Bronchial epithelial cell (primary cell): Measurements from ENCODE around the gene MED12. TPM values are rescaled to one million over a fixed set of nuclear protein-coding genes. Genes with fewer than 3 reads are reported as not detected.

Experiments used
- DNase-seq: peaks from one replicate; pipeline ENCODE4 v3.0.0-alpha.2; 2010; ENCODE audit warnings: low read depth
- FAIRE-seq: peaks from 2 replicates; lab custom pipeline; 2011; peaks lifted over from hg19 to GRCh38; lab: Jason Lieb, UNC
- H3K27me3 ChIP-seq: 2 replicates; pipeline ENCODE4 v1.5.1; 2011; ENCODE audit warnings: low read length; ENCODE audit not compliant: control insufficient read depth, insufficient read depth
- H3K36me3 ChIP-seq: 2 replicates; pipeline ENCODE4 v1.5.1; 2011; ENCODE audit warnings: low read length; ENCODE audit not compliant: control insufficient read depth, insufficient read depth
- H3K4me3 ChIP-seq: 2 replicates; pipeline ENCODE4 v1.5.1; 2011; ENCODE audit warnings: mild to moderate bottlenecking, low read depth, low read length, control low read depth
- total RNA-seq: library from RNA; depleted of rRNA; stranded (reverse); fragments of >200 nt; gene quantifications from 2 replicates; pipeline ENCODE4 v1.2.1, GENCODE V29; 2014
- TF ChIP-seq, protein P1 (sequence below): IDR thresholded peaks from 2 replicates; pipeline ENCODE4 v1.5.1; 2011; ENCODE audit warnings: mild to moderate bottlenecking, moderate library complexity, low read length, control low read depth, inconsistent platforms; ENCODE audit not compliant: insufficient read depth, severe bottlenecking

MED12 gene
- total RNA-seq, 1 donor from 2014 or later: 8.2 TPM

DNA sequence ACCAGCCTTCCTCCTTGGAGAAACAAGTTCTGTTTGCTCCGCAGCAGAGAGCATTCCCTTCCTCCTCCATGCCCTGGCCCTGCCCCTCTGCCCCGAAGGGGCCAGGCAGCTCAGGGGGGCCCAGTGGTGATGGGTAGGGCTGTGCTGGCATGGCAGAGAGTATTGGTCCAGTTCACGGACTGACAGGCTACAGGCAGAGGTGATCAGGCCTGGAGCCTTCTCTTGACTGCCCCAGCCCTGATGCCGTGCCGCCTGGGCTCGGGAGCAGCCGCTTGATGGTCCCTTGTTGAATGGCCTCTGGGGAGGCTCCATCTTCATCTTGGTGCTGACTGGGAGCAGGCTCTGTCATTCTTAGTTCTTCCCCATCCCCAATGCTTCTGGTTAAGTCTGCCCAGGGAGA, 35.8 kb downstream of the MED12 start:
- no peak overlapping the region for H3K4me3 ChIP-seq
- no peak for DNase-seq
- no peaks in the 10 kb centered on the region for H3K27me3 ChIP-seq
- FAIRE-seq: no peak
- H3K36me3 ChIP-seq: no peaks in the 10 kb centered on the region
- TF ChIP-seq, protein P1, sequence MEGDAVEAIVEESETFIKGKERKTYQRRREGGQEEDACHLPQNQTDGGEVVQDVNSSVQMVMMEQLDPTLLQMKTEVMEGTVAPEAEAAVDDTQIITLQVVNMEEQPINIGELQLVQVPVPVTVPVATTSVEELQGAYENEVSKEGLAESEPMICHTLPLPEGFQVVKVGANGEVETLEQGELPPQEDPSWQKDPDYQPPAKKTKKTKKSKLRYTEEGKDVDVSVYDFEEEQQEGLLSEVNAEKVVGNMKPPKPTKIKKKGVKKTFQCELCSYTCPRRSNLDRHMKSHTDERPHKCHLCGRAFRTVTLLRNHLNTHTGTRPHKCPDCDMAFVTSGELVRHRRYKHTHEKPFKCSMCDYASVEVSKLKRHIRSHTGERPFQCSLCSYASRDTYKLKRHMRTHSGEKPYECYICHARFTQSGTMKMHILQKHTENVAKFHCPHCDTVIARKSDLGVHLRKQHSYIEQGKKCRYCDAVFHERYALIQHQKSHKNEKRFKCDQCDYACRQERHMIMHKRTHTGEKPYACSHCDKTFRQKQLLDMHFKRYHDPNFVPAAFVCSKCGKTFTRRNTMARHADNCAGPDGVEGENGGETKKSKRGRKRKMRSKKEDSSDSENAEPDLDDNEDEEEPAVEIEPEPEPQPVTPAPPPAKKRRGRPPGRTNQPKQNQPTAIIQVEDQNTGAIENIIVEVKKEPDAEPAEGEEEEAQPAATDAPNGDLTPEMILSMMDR: no peak

DNA sequence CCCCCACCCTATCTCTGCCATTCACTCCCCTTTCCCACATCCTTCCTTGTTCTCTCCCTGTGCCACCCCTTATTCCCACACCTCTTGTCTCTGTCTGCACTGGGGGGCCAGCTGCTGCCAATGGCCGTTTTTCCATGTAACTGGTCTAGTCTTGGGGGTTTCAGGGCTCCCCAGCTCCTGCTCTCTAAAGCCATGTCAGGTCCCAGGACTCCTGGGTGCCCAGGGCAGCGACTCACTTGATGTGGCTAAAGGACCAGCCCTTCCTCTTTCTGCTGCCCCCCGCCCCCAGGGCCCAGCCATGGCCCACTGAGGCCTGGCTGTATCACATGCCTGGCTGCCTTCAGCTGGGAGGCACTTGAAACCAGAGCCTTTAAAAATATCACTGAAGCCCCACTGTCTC, 36.2 kb downstream of the MED12 start:
- FAIRE-seq (no peak), DNase-seq (no peak)
- TF ChIP-seq, protein P1: no peak

DNA sequence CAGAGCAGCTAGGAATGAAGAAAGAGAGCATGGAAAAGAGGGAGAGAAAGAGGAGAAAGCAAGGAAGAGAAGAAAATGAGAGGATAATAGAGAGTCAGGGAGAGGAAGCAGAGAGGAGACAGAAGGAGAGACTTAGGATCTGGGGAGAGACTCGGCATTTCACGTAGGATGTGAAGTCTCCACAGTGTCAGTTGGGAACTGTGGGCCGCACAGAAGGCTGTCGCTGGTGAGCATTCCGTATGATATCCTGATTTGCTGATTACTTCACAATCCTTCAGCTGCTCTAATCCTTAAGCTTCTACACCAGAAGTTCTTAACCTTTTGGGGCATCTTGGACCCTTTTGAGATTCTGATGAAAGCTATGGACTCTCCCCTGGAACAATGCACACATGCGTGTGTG, 40.2 kb downstream of the MED12 start:
- TF ChIP-seq, protein P1: no peak
- Histone ChIP-seq H3K36me3 (no peaks in the 10 kb centered on the region), H3K27me3 (no peaks in the 10 kb centered on the region), H3K4me3 (no peak overlapping the region)
- no peak for DNase-seq
- FAIRE-seq: peak; percentile 60

More for the DNA sequence above, 36.2 kb downstream of the MED12 start:
- Histone ChIP-seq H3K4me3 (no peak overlapping the region), H3K27me3 (no peaks in the 10 kb centered on the region), H3K36me3 (no peaks in the 10 kb centered on the region)

DNA sequence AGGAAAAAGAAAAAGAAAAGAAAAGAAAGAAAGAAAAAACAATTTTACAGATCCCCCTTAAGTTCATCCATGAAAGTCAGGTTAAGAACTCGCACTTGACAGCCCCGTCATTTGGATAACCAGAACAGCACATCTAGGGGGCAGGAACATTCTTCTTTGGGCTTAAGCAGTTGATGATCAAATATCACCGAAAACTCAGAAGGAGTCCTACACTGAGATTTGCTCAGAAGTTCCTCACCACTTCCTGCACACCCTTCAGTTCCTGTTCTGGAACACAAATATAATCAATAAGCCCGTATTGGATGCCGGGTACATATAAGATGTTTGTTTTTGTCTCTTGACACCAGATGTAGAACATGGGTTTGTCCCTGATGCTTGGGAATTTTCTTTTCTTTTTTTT, 40.9 kb downstream of the MED12 start:
- TF ChIP-seq, protein P1: no peak
- Histone ChIP-seq H3K27me3 (no peaks in the 10 kb centered on the region), H3K36me3 (no peaks in the 10 kb centered on the region), H3K4me3 (no peak overlapping the region)
- no peak for FAIRE-seq
- DNase-seq: no peak

DNA sequence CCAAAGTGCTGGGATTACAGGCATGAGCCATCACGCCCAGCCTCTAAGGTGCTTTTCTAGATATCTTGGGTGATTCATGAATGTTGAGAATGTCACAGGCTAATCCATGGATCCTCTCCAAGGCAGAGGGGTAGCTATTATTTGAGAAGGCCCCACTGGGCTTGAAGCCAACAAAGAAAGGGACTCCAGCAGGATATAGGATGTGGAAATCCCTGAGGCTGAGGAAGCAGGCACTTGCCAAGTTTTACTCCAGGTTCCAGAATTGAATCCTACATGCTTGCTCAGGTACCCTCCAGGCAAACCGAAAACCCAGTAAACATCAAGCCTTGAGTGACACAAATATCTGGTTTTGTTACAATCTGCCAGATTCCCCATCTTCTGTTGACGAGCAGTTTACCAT, 42.1 kb downstream of the MED12 start:
- DNase-seq: peak; percentile 38
- TF ChIP-seq, protein P1: no peak
- Histone ChIP-seq H3K4me3 (no peak overlapping the region), H3K36me3 (no peaks in the 10 kb centered on the region), H3K27me3 (no peaks in the 10 kb centered on the region)
- FAIRE-seq: no peak

DNA sequence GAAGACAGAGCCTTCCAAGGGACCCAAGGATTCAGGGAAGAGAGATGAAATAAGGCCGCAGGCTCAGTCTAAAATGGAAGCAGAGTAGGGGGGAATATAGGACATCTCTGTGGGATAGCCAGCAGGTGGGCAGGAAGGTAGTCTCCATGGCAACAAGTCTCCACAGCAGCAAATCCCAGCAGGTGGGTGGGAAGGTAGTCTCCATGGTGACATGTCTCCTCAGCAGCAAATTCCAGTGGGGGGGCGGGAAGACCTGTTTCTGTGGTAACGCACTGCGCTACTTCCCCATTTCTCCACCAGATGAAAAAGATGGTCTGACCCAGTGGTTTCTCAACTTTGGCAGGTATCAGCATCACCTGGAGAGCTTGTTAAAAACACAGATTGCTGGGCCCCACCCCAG, 44.6 kb downstream of the MED12 start:
- Histone ChIP-seq H3K27me3 (no peaks in the 10 kb centered on the region), H3K4me3 (no peak overlapping the region), H3K36me3 (no peaks in the 10 kb centered on the region)
- no peak for FAIRE-seq
- DNase-seq: no peak
- TF ChIP-seq, protein P1: no peak
